HEK293 (cell line): Measurements from ENCODE around the gene GPER1.

Experiments
- HOXA7 ChIP-seq: sonication (generic); formaldehyde crosslinking; IDR thresholded peaks from 2 replicates; pipeline ENCODE4 v1.8.1; 2022; ENCODE audit warnings: missing genetic modification reagents, borderline replicate concordance
- KLF16 ChIP-seq: fragments of 450-650 bp; formaldehyde crosslinking; IDR thresholded peaks from 2 replicates; pipeline ENCODE4 v1.5.1; 2017; ENCODE audit warnings: missing biosample characterization, missing genetic modification characterization
- SCRT1 ChIP-seq: fragments of 450-650 bp; formaldehyde crosslinking; IDR thresholded peaks from 2 replicates; pipeline ENCODE4 v1.5.1; 2016; ENCODE audit warnings: missing biosample characterization, missing genetic modification characterization, borderline replicate concordance
- ZBTB49 ChIP-seq: fragments of 450-650 bp; formaldehyde crosslinking; IDR thresholded peaks from 2 replicates; pipeline ENCODE4 v1.5.1; 2016; ENCODE audit warnings: missing biosample characterization, missing genetic modification characterization, low read depth
- ZBTB8A ChIP-seq: fragments of 450-650 bp; formaldehyde crosslinking; IDR thresholded peaks from 2 replicates; pipeline ENCODE4 v1.5.1; 2016; ENCODE audit warnings: missing biosample characterization, missing genetic modification characterization
- ZNF211 ChIP-seq: fragments of 450-650 bp; formaldehyde crosslinking; IDR thresholded peaks from 2 replicates; pipeline ENCODE4 v1.5.1; 2016; ENCODE audit warnings: low read depth, missing biosample characterization, missing genetic modification characterization
- ZNF266 ChIP-seq: fragments of 450-650 bp; formaldehyde crosslinking; IDR thresholded peaks from 2 replicates; pipeline ENCODE4 v1.5.1; 2016; ENCODE audit warnings: missing biosample characterization, missing genetic modification characterization, low read depth
- ZNF274 ChIP-seq, 2 experiments: fragments of 200-500 bp in 1 of 2; fragments of 450-650 bp in 1 of 2; sonication (Bioruptor generic) in 1 of 2; formaldehyde crosslinking in 1 of 2; IDR thresholded peaks; 2 replicates each; pipeline versions ENCODE4 v1.5.1 to v1.6.1; 2014 to 2016; ENCODE audit warnings: borderline replicate concordance in 1 of 2, inconsistent platforms in 1 of 2, low read length in 1 of 2, missing biosample characterization in 1 of 2, missing genetic modification characterization in 1 of 2
- ZNF544 ChIP-seq: fragments of 450-650 bp; formaldehyde crosslinking; IDR thresholded peaks from 2 replicates; pipeline ENCODE4 v1.5.0; 2017; ENCODE audit warnings: missing biosample characterization, missing genetic modification characterization
- ZNF777 ChIP-seq: fragments of 450-650 bp; formaldehyde crosslinking; IDR thresholded peaks from 2 replicates; pipeline ENCODE4 v1.5.1; 2017; ENCODE audit warnings: missing biosample characterization, missing genetic modification characterization, borderline replicate concordance
- TF ChIP-seq, protein P1 (sequence below): fragments of 450-650 bp; formaldehyde crosslinking; IDR thresholded peaks from 2 replicates; pipeline ENCODE4 v1.5.1; 2016; ENCODE audit warnings: missing biosample characterization, missing genetic modification characterization

GRCh38 chr7:1140476-1141104, 52.7 kb downstream of the GPER1 start:
- TF ChIP-seq, protein P1, sequence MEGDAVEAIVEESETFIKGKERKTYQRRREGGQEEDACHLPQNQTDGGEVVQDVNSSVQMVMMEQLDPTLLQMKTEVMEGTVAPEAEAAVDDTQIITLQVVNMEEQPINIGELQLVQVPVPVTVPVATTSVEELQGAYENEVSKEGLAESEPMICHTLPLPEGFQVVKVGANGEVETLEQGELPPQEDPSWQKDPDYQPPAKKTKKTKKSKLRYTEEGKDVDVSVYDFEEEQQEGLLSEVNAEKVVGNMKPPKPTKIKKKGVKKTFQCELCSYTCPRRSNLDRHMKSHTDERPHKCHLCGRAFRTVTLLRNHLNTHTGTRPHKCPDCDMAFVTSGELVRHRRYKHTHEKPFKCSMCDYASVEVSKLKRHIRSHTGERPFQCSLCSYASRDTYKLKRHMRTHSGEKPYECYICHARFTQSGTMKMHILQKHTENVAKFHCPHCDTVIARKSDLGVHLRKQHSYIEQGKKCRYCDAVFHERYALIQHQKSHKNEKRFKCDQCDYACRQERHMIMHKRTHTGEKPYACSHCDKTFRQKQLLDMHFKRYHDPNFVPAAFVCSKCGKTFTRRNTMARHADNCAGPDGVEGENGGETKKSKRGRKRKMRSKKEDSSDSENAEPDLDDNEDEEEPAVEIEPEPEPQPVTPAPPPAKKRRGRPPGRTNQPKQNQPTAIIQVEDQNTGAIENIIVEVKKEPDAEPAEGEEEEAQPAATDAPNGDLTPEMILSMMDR (tag by site-specific recombination), result no peak
- TF ChIP-seq ZNF274 (IDR thresholded peaks at IDR 0.05; ENCODE audit: low read length) (no peak), ZNF274 (tag by site-specific recombination; IDR thresholded peaks at IDR 0.05; ENCODE audit: borderline replicate concordance) (no peak), ZNF266 (tag by site-specific recombination) (no peak), ZNF544 (tag by site-specific recombination) (no peak), ZNF211 (tag by site-specific recombination) (no peak), ZBTB8A (no peak), KLF16 (no peak), ZNF777 (tag by site-specific recombination) (no peak), SCRT1 (tag by site-specific recombination) (no peak), ZBTB49 (tag by site-specific recombination) (no peak), HOXA7 (no peak)
